Nephron (organoid): ENCODE measurements around the gene EML1.

Experiments
- H3K27ac Mint-ChIP-seq, 3 experiments: 2 replicates each; pipeline ENCODE4 v1.8.0; 2020; ENCODE audit warnings: mixed read lengths in 3 of 3, mild to moderate bottlenecking in 2 of 3, moderate library complexity in 1 of 3
- H3K27me3 Mint-ChIP-seq: 2 replicates; pipeline ENCODE4 v1.8.0; 2021; ENCODE audit warnings: low read depth, mild to moderate bottlenecking, moderate library complexity, mixed read lengths
- H3K36me3 Mint-ChIP-seq: 2 replicates; pipeline ENCODE4 v1.8.0; 2020; ENCODE audit warnings: low read depth, mixed read lengths
- H3K4me1 Mint-ChIP-seq: 2 replicates; pipeline ENCODE4 v1.8.0; 2020; ENCODE audit warnings: mixed read lengths
- H3K4me3 Mint-ChIP-seq, 3 experiments: 2 replicates each; pipeline ENCODE4 v1.8.0; 2020; ENCODE audit warnings: mild to moderate bottlenecking in 3 of 3, mixed read lengths in 3 of 3, moderate library complexity in 2 of 3
- H3K9me3 Mint-ChIP-seq: 2 replicates; pipeline ENCODE4 v1.8.0; 2020; ENCODE audit warnings: mixed read lengths
- TF ChIP-seq, protein P1 (sequence below), 3 experiments: fragments of 200-600 bp; sonication (generic); IDR thresholded peaks; one replicate each; pipeline ENCODE4 v1.5.0; 2021; ENCODE audit warnings: antibody characterized with exemption in 3 of 3; ENCODE audit not compliant: unreplicated experiment in 3 of 3

The EML1 gene

GRCh38 chr14:99916091-99916383, 122.8 kb downstream of the EML1 start:
- Mint-ChIP-seq H3K27me3 (no peaks in the 10 kb centered on the region), H3K4me1 (no peaks in the 10 kb centered on the region), H3K36me3 (peaks cover 47% of the 10 kb centered on the region), H3K27ac (no peak overlapping the region), H3K9me3 (no peaks in the 10 kb centered on the region), H3K4me3 (no peak overlapping the region)
- TF ChIP-seq, protein P1, sequence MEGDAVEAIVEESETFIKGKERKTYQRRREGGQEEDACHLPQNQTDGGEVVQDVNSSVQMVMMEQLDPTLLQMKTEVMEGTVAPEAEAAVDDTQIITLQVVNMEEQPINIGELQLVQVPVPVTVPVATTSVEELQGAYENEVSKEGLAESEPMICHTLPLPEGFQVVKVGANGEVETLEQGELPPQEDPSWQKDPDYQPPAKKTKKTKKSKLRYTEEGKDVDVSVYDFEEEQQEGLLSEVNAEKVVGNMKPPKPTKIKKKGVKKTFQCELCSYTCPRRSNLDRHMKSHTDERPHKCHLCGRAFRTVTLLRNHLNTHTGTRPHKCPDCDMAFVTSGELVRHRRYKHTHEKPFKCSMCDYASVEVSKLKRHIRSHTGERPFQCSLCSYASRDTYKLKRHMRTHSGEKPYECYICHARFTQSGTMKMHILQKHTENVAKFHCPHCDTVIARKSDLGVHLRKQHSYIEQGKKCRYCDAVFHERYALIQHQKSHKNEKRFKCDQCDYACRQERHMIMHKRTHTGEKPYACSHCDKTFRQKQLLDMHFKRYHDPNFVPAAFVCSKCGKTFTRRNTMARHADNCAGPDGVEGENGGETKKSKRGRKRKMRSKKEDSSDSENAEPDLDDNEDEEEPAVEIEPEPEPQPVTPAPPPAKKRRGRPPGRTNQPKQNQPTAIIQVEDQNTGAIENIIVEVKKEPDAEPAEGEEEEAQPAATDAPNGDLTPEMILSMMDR (IDR thresholded peaks at IDR 0.05; ENCODE audit: unreplicated experiment in 3 of 3): no peak

GRCh38 chr14:99918781-99919180, 125.6 kb downstream of the EML1 start:
- TF ChIP-seq, protein P1 (IDR thresholded peaks at IDR 0.05; ENCODE audit: unreplicated experiment in 3 of 3): no peak
- Mint-ChIP-seq H3K4me3 (no peak overlapping the region), H3K9me3 (no peaks in the 10 kb centered on the region), H3K4me1 (no peaks in the 10 kb centered on the region), H3K27me3 (no peaks in the 10 kb centered on the region), H3K36me3 (peaks cover 55% of the 10 kb centered on the region), H3K27ac (no peak overlapping the region)

- no peaks in the 10 kb centered on the region for H3K4me1 Mint-ChIP-seq
- H3K27ac Mint-ChIP-seq: no peak overlapping the region
- no peaks in the 10 kb centered on the region for H3K9me3 Mint-ChIP-seq
- H3K4me3 Mint-ChIP-seq: no peak overlapping the region
- H3K36me3 Mint-ChIP-seq: peaks cover 51% of the 10 kb centered on the region
- no peaks in the 10 kb centered on the region for H3K27me3 Mint-ChIP-seq
- TF ChIP-seq, protein P1 (IDR thresholded peaks at IDR 0.05; ENCODE audit: unreplicated experiment in 3 of 3): no peak
Measured at GRCh38 chr14:99921425-99921824, 128.2 kb downstream of the EML1 start.

DNA sequence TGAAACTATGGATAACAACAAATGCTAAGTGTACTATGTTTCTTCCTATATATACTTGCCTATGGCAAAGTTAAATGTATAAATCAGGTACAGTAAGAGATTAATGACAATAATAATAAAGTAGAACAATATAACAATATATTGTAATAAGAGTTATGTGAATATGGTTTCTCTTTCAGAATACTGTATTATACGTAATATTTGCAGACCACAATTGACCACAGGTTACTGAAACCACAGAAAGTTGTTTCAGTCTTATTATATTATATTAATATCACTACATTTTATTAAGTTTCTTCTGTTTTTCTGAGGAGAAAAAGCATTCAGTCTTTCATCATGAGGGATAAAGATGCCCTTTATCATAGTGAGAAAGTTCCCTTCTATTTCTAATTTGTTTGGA, 131.2 kb downstream of the EML1 start:
- TF ChIP-seq, protein P1 (IDR thresholded peaks at IDR 0.05; ENCODE audit: unreplicated experiment in 3 of 3): no peak
- H3K4me1 Mint-ChIP-seq: peaks cover 8% of the 10 kb centered on the region
- no peak overlapping the region for H3K4me3 Mint-ChIP-seq
- peaks cover 6% of the 10 kb centered on the region for H3K9me3 Mint-ChIP-seq
- peaks cover 57% of the 10 kb centered on the region for H3K36me3 Mint-ChIP-seq
- no peak overlapping the region for H3K27ac Mint-ChIP-seq
- no peaks in the 10 kb centered on the region for H3K27me3 Mint-ChIP-seq

GRCh38 chr14:99925471-99925870, 132.3 kb downstream of the EML1 start:
- TF ChIP-seq, protein P1 (IDR thresholded peaks at IDR 0.05; ENCODE audit: unreplicated experiment in 3 of 3): no peak
- Mint-ChIP-seq H3K27ac (no peak overlapping the region), H3K36me3 (peaks cover 56% of the 10 kb centered on the region), H3K4me1 (peaks cover 8% of the 10 kb centered on the region), H3K27me3 (no peaks in the 10 kb centered on the region), H3K9me3 (peaks cover 6% of the 10 kb centered on the region), H3K4me3 (no peak overlapping the region)

DNA sequence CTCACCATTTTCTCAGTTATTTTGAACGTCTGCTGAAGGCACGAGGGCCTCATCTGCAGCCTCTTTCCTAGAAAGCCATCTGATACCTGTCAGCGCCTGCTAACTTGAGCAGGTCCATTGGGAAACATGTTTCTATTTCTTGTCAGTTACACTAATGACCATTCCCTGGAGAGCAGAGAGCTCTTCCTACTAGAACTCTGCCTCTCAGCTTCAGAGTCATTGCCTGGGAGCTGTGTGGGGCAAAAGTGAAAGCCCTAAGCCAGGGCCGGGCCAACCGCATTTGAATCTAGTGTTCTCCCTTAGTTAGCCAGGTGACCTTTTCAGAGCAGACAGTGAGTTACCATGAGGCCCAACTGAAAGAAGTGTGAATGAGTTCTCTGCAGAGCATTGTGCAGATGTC, 135.8 kb downstream of the EML1 start:
- peaks cover 28% of the 10 kb centered on the region for H3K36me3 Mint-ChIP-seq
- no peaks in the 10 kb centered on the region for H3K27me3 Mint-ChIP-seq
- peaks cover 6% of the 10 kb centered on the region for H3K9me3 Mint-ChIP-seq
- no peak overlapping the region for H3K4me3 Mint-ChIP-seq
- H3K4me1 Mint-ChIP-seq: peaks cover 8% of the 10 kb centered on the region
- TF ChIP-seq, protein P1 (IDR thresholded peaks at IDR 0.05; ENCODE audit: unreplicated experiment in 3 of 3): no peak
- H3K27ac Mint-ChIP-seq: no peak overlapping the region
